Mesendoderm (in vitro differentiated cells): ENCODE measurements around the gene TRAK1.

Experiments
- DNase-seq: peaks from one replicate; pipeline ENCODE4 v3.0.0; 2013
- H2AK5ac ChIP-seq: 2 replicates; pipeline ENCODE4 v1.6.1; 2013; ENCODE audit warnings: low read length, inconsistent platforms
- H2BK120ac ChIP-seq: 2 replicates; pipeline ENCODE4 v1.6.1; 2013; ENCODE audit warnings: low read depth, mild to moderate bottlenecking, low read length, moderate library complexity, mixed read lengths
- H2BK15ac ChIP-seq: replicated peaks from 2 replicates; pipeline ENCODE4 v1.6.1; 2013; ENCODE audit warnings: low read depth, mild to moderate bottlenecking, moderate library complexity
- H2BK5ac ChIP-seq: 2 replicates; pipeline ENCODE4 v1.6.1; 2013; ENCODE audit warnings: low read length, inconsistent platforms
- H3K18ac ChIP-seq: 2 replicates; pipeline ENCODE4 v1.6.1; 2013; ENCODE audit warnings: mild to moderate bottlenecking, low read length, mixed read lengths
- H3K23ac ChIP-seq: one replicate; pipeline ENCODE4 v1.6.1; 2013; ENCODE audit warnings: low read length
- H3K27ac ChIP-seq: 2 replicates; pipeline ENCODE4 v1.5.1; 2013; ENCODE audit warnings: low read depth, mild to moderate bottlenecking, inconsistent platforms, low read length, moderate library complexity
- H3K27me3 ChIP-seq: 2 replicates; pipeline ENCODE4 v1.6.1; 2013; ENCODE audit warnings: low read length, control low read depth, mild to moderate bottlenecking, inconsistent platforms; ENCODE audit not compliant: insufficient read depth, poor library complexity
- H3K36me3 ChIP-seq: 2 replicates; pipeline ENCODE4 v1.6.1; 2013; ENCODE audit warnings: low read length, inconsistent platforms; ENCODE audit not compliant: control insufficient read depth, insufficient read depth
- H3K4ac ChIP-seq: one replicate; pipeline ENCODE4 v1.6.1; 2013; ENCODE audit warnings: low read depth, mild to moderate bottlenecking, low read length, moderate library complexity
- H3K4me1 ChIP-seq: 2 replicates; pipeline ENCODE4 v1.6.1; 2013; ENCODE audit warnings: low read depth, low read length, inconsistent platforms; ENCODE audit not compliant: control insufficient read depth
- H3K4me2 ChIP-seq: 2 replicates; pipeline ENCODE4 v1.6.1; 2013; ENCODE audit warnings: low read length
- H3K4me3 ChIP-seq: 2 replicates; pipeline ENCODE4 v1.5.1; 2013; ENCODE audit warnings: mild to moderate bottlenecking, low read length
- H3K56ac ChIP-seq: one replicate; pipeline ENCODE4 v1.6.1; 2013; ENCODE audit warnings: low read length
- H3K79me1 ChIP-seq: 2 replicates; pipeline ENCODE4 v1.6.1; 2013; ENCODE audit warnings: low read length, inconsistent platforms
- H3K79me2 ChIP-seq: 2 replicates; pipeline ENCODE4 v1.6.1; 2013; ENCODE audit warnings: mild to moderate bottlenecking, low read length; ENCODE audit not compliant: control insufficient read depth, insufficient read depth
- H3K9ac ChIP-seq: 2 replicates; pipeline ENCODE4 v1.6.1; 2013; ENCODE audit warnings: low read length, inconsistent platforms
- H4K5ac ChIP-seq: one replicate; pipeline ENCODE4 v1.6.1; 2013; ENCODE audit warnings: low read length
- H4K8ac ChIP-seq: one replicate; pipeline ENCODE4 v1.6.1; 2013; ENCODE audit warnings: low read depth, mild to moderate bottlenecking, control low read depth, low read length, moderate library complexity
- WGBS: extraction: QIAGEN DNeasy Blood & Tissue Kit; methylation state at CpG from one replicate; pipeline ENCODE4 v1.1.7; 2013; ENCODE audit warnings: low lambda C conversion rate, missing lambda C conversion rate; ENCODE audit not compliant: insufficient coverage; ENCODE audit errors: extremely low coverage; 5-methylcytosine and 5-hydroxymethylcytosine counted together

Gene TRAK1

DNA sequence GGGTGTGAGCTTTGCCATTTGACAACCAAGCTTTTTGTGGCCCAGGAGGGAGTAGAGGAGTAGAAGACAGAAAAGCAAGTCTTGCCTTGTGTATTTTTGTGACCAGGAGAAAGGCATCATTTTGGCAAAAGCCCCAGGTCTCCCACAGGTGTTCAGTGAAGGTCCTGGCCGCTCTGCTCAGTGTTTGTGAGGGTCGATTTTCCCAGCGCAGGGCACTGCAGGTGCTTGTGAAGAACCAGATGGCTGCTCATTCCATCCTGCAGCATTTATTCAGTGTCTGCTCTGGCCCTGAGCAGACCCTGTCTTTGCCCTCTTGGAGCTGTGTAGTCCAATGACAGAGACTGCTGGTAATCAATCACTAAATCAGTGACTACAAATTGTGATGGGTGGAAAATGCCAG, 19.5 kb downstream of the TRAK1 start:
- no peak overlapping the region for H3K56ac ChIP-seq

GRCh38 chr3:42114130-42114725, 23.1 kb downstream of the TRAK1 start:
- Histone ChIP-seq H3K4ac (no peak overlapping the region), H3K9ac (no peak overlapping the region), H4K5ac (no peak overlapping the region), H2AK5ac (no peak overlapping the region), H3K27ac (no peak overlapping the region), H2BK5ac (no peak overlapping the region), H3K79me2 (no peaks in the 10 kb centered on the region), H3K18ac (no peak overlapping the region), H3K36me3 (no peaks in the 10 kb centered on the region), H4K8ac (no peak overlapping the region), H3K4me3 (no peak overlapping the region), H2BK120ac (no peak overlapping the region), H3K23ac (no peak overlapping the region), H3K27me3 (no peaks in the 10 kb centered on the region), H3K4me1 (no peaks in the 10 kb centered on the region), H3K4me2 (no peak overlapping the region), H3K56ac (no peak overlapping the region), H2BK15ac (no peak overlapping the region), H3K79me1 (no peaks in the 10 kb centered on the region)
- DNase-seq: no peak
- no CpG with 5 or more reads among the region's 4 CpGs for WGBS

More for the DNA sequence above, 19.5 kb downstream of the TRAK1 start:
- H3K79me1 ChIP-seq: no peaks in the 10 kb centered on the region
- no peaks in the 10 kb centered on the region for H3K79me2 ChIP-seq
- H3K36me3 ChIP-seq: no peaks in the 10 kb centered on the region
- no peak overlapping the region for H2BK15ac ChIP-seq
- no peak overlapping the region for H4K5ac ChIP-seq
- H3K23ac ChIP-seq: no peak overlapping the region
- H3K4ac ChIP-seq: no peak overlapping the region
- H2BK120ac ChIP-seq: no peak overlapping the region
- no peak overlapping the region for H3K9ac ChIP-seq
- H3K27ac ChIP-seq: no peak overlapping the region
- no peak overlapping the region for H2BK5ac ChIP-seq
- no peaks in the 10 kb centered on the region for H3K27me3 ChIP-seq
- no peak overlapping the region for H2AK5ac ChIP-seq
- no peaks in the 10 kb centered on the region for H3K4me1 ChIP-seq
- no peak overlapping the region for H3K4me2 ChIP-seq
- no peak overlapping the region for H3K18ac ChIP-seq
- no peak overlapping the region for H4K8ac ChIP-seq
- DNase-seq: no peak
- no peak overlapping the region for H3K4me3 ChIP-seq
- no CpG with 5 or more reads among the region's 3 CpGs for WGBS

GRCh38 chr3:42115215-42115614, 24.1 kb downstream of the TRAK1 start:
- no peak overlapping the region for H3K4me2 ChIP-seq
- H4K5ac ChIP-seq: no peak overlapping the region
- H3K4me1 ChIP-seq: no peaks in the 10 kb centered on the region
- H3K4ac ChIP-seq: no peak overlapping the region
- H3K27me3 ChIP-seq: no peaks in the 10 kb centered on the region
- no peak overlapping the region for H2BK15ac ChIP-seq
- H3K23ac ChIP-seq: no peak overlapping the region
- no peak overlapping the region for H3K27ac ChIP-seq
- no peak overlapping the region for H2BK5ac ChIP-seq
- H4K8ac ChIP-seq: no peak overlapping the region
- H3K56ac ChIP-seq: no peak overlapping the region
- H3K79me2 ChIP-seq: no peaks in the 10 kb centered on the region
- WGBS: no CpG with 5 or more reads among the region's 13 CpGs
- no peak overlapping the region for H3K18ac ChIP-seq
- H2BK120ac ChIP-seq: no peak overlapping the region
- peak; percentile 15 for DNase-seq
- no peak overlapping the region for H3K4me3 ChIP-seq
- no peaks in the 10 kb centered on the region for H3K79me1 ChIP-seq
- H3K36me3 ChIP-seq: no peaks in the 10 kb centered on the region
- H2AK5ac ChIP-seq: no peak overlapping the region
- H3K9ac ChIP-seq: no peak overlapping the region

- no peak overlapping the region for H3K27ac ChIP-seq
- no peak overlapping the region for H3K18ac ChIP-seq
- no peak overlapping the region for H3K4me3 ChIP-seq
- no peaks in the 10 kb centered on the region for H3K36me3 ChIP-seq
- H2BK5ac ChIP-seq: no peak overlapping the region
- no peak overlapping the region for H3K56ac ChIP-seq
- no peak overlapping the region for H2BK15ac ChIP-seq
- H3K79me2 ChIP-seq: no peaks in the 10 kb centered on the region
- H3K23ac ChIP-seq: no peak overlapping the region
- no peak overlapping the region for H3K4me2 ChIP-seq
- H3K79me1 ChIP-seq: no peaks in the 10 kb centered on the region
- no peak overlapping the region for H3K9ac ChIP-seq
- no peak overlapping the region for H4K5ac ChIP-seq
- H2AK5ac ChIP-seq: no peak overlapping the region
- no peaks in the 10 kb centered on the region for H3K27me3 ChIP-seq
- H2BK120ac ChIP-seq: no peak overlapping the region
- no peak overlapping the region for H3K4ac ChIP-seq
- WGBS: no CpG with 5 or more reads among the region's 9 CpGs
- H3K4me1 ChIP-seq: no peaks in the 10 kb centered on the region
- H4K8ac ChIP-seq: no peak overlapping the region
- DNase-seq: no peak
Measured at GRCh38 chr3:42115946-42116345, 24.8 kb downstream of the TRAK1 start.

DNA sequence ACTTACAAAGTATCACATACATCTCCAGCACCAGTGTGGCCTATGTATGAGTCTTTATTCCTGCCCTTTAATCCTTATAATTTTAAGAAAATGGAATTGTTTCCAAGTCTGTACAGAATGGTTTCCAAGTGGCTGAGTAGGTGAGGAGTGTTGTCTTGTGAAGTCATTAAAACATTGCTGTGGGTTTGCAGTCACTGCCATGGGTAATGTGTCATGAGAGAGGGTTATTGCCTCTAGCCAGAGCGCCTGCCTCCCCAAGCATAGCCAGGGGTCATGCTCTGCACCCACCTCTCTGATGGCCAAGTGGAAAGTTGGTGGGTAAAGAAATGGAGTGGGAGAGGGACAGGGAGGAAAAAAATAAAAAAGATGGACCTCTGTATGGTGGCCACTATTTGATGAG, 25.3 kb downstream of the TRAK1 start:
- Histone ChIP-seq H3K56ac (no peak overlapping the region), H2BK15ac (no peak overlapping the region), H3K27ac (no peak overlapping the region), H3K4ac (no peak overlapping the region), H2BK5ac (no peak overlapping the region), H3K4me3 (no peak overlapping the region), H3K4me2 (no peak overlapping the region), H3K9ac (no peak overlapping the region), H3K4me1 (no peaks in the 10 kb centered on the region), H3K27me3 (no peaks in the 10 kb centered on the region), H3K79me1 (no peaks in the 10 kb centered on the region), H4K5ac (no peak overlapping the region), H3K79me2 (no peaks in the 10 kb centered on the region), H2AK5ac (no peak overlapping the region), H2BK120ac (no peak overlapping the region), H4K8ac (no peak overlapping the region), H3K23ac (no peak overlapping the region), H3K18ac (no peak overlapping the region), H3K36me3 (no peaks in the 10 kb centered on the region)
- DNase-seq: no peak
- WGBS: no CpG with 5 or more reads among the region's 1 CpG
